H1 (cell line): ENCODE data around the gene OBI1. TPM values are rescaled to one million over a fixed set of nuclear protein-coding genes. Genes with fewer than 3 reads are reported as not detected.

Source experiments
- GTF2F1 ChIP-seq: IDR thresholded peaks from 2 replicates; pipeline ENCODE4 v1.6.1; 2012; ENCODE audit warnings: low read depth, low read length, improper control_type of control experiment, borderline replicate concordance
- HDAC2 ChIP-seq, 2 experiments: fragments of 300-600 bp in 1 of 2; sonication (generic) in 1 of 2; IDR thresholded peaks; 2 replicates each; pipeline ENCODE4 v1.6.1; 2011 to 2012; ENCODE audit warnings: low read depth in 2 of 2, low read length in 2 of 2, mild to moderate bottlenecking in 2 of 2, moderate library complexity in 2 of 2, borderline replicate concordance in 1 of 2, inconsistent platforms in 1 of 2
- NANOG ChIP-seq: IDR thresholded peaks from 2 replicates; pipeline ENCODE4 v1.6.1; 2011; ENCODE audit warnings: low read length, low read depth, mild to moderate bottlenecking, inconsistent platforms; ENCODE audit not compliant: insufficient read depth, poor library complexity, severe bottlenecking
- SUZ12 ChIP-seq: fragments of 200-600 bp; sonication (generic); IDR thresholded peaks from 2 replicates; pipeline ENCODE4 v1.6.1; 2012; ENCODE audit warnings: mild to moderate bottlenecking, inconsistent platforms, low read length, moderate library complexity, mixed read lengths
- polyA plus RNA-seq, 7 experiments: library from polyadenylated mRNA; depleted of rRNA in 3 of 7; stranded (reverse) in 5 of 7; unstranded in 2 of 7; fragments of >200 nt in 5 of 7; fragments of 200-250 nt in 2 of 7; gene quantifications; 1 replicate in 5 of 7; 2 replicates in 1 of 7; 4 replicates in 1 of 7; pipeline versions ENCODE4 v1.2.1 to v1.2.3, GENCODE V29; 2011 to 2013; ENCODE audit warnings: missing spikeins in 2 of 7, mixed read lengths in 2 of 7
- total RNA-seq: library from RNA; stranded (reverse); fragmentation: NEBNext Ultra II Directional; extraction: Animal tissue kit (Norgen Biotek cat#: 25700); gene quantifications from 2 replicates; pipeline ENCODE4 v1.2.1, GENCODE V29; 2021

Gene OBI1
- total and polyA plus RNA-seq, 2 of the 8 experiments (the other 6 are each of a cell fraction or from before 2014, with no cell fraction given): 7.1 to 14.3 TPM

DNA sequence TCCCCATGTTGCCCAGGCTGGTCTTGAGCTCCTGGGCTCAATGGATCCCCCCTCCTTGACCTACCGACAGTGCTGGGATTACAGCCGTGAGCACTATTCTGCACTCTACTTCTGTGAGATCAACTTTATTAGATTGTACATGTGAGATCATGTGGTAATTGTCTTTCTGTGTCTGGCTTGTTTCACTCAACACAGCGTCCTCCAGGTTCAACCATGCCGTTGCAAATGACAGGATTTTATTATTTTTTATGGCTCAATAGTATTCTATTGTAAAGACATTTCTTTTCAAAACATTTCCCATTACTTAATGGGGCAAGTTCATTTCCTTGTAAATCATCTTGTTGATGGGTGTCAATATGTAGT, 1.5 kb upstream of the OBI1 start (continued):
- TF ChIP-seq NANOG: no peak
- TF ChIP-seq SUZ12: no peak
- TF ChIP-seq HDAC2 (IDR thresholded peaks at IDR 0.05; ENCODE audit: borderline replicate concordance in 1 of 2, low read depth in 2 of 2, low read length in 2 of 2): no peak
- no peak for TF ChIP-seq GTF2F1
